ENCODE measurements around the gene KCMF1. TPM values are rescaled to one million over a fixed set of nuclear protein-coding genes. Genes with fewer than 3 reads are reported as not detected.

Gene KCMF1
- total and polyA plus RNA-seq, 4 donors = 10.5 to 45.4 (median 23.1) TPM

DNA sequence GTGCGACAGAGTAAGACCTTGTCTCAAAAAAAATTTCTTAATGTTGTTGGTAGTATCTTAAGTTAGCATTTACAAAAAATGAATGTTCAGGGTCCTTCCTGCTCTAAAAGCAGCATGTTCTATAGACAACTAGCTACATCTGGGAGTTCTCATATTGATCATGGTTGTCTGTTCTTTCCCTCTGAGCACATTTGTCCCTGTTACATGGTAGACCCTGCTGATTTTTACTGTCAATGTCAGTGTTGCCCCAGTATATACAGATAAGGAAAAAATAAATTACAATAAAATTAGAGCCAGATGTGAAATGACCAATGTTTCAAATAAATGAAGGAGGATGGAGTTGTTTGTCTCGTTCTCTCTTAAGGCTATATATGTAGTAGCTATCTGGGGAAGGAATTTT is 63.2 kb downstream of the KCMF1 start:
- Histone ChIP-seq H3K4me3 (ENCODE audit: low read depth in 1 of 3, low read length in 3 of 3) (no peak overlapping the region), H3K27me3 (ENCODE audit: control insufficient read depth in 4 of 4, insufficient read depth in 4 of 4, low read length in 3 of 4) (no peaks in the 10 kb centered on the region), H3K36me3 (ENCODE audit: control insufficient read depth in 4 of 4, insufficient read depth in 3 of 4, low read depth in 1 of 4, low read length in 3 of 4) (peaks cover 14 to 22% (median 18%) of the 10 kb centered on the region in 4 donors), H3K27ac (ENCODE audit: low read depth in 1 of 2, low read length in 2 of 2) (no peak overlapping the region), H3K9me3 (ENCODE audit: control insufficient read depth in 4 of 4, low read length in 3 of 4) (no peaks in the 10 kb centered on the region), H3K4me1 (ENCODE audit: control insufficient read depth in 4 of 4, insufficient read depth in 4 of 4, low read length in 3 of 4) (peaks cover 0 to 6% (median 3%) of the 10 kb centered on the region in 4 donors), H3K9ac (ENCODE audit: low read depth in 1 of 2, low read length in 2 of 2) (no peak overlapping the region)
- whole genome bisulfite sequencing = 95% methylated on average over 2 of the region's 2 CpGs
- TF ChIP-seq FOXA1 (IDR thresholded peaks at IDR 0.05) (no peak), NR2F2 (IDR thresholded peaks at IDR 0.05) (no peak), RXRA (IDR thresholded peaks at IDR 0.05) (no peak), TAF1 (conservative IDR thresholded peaks at IDR 0.05) (no peak), SP1 (IDR thresholded peaks at IDR 0.05) (no peak), HNF4A (conservative IDR thresholded peaks at IDR 0.05) (no peak), FOXA2 (IDR thresholded peaks at IDR 0.05) (no peak)
- TF ChIP-seq, protein P1, sequence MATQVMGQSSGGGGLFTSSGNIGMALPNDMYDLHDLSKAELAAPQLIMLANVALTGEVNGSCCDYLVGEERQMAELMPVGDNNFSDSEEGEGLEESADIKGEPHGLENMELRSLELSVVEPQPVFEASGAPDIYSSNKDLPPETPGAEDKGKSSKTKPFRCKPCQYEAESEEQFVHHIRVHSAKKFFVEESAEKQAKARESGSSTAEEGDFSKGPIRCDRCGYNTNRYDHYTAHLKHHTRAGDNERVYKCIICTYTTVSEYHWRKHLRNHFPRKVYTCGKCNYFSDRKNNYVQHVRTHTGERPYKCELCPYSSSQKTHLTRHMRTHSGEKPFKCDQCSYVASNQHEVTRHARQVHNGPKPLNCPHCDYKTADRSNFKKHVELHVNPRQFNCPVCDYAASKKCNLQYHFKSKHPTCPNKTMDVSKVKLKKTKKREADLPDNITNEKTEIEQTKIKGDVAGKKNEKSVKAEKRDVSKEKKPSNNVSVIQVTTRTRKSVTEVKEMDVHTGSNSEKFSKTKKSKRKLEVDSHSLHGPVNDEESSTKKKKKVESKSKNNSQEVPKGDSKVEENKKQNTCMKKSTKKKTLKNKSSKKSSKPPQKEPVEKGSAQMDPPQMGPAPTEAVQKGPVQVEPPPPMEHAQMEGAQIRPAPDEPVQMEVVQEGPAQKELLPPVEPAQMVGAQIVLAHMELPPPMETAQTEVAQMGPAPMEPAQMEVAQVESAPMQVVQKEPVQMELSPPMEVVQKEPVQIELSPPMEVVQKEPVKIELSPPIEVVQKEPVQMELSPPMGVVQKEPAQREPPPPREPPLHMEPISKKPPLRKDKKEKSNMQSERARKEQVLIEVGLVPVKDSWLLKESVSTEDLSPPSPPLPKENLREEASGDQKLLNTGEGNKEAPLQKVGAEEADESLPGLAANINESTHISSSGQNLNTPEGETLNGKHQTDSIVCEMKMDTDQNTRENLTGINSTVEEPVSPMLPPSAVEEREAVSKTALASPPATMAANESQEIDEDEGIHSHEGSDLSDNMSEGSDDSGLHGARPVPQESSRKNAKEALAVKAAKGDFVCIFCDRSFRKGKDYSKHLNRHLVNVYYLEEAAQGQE (IDR thresholded peaks at IDR 0.05) = no peak
- DNase-seq (ENCODE audit: low spot score) = no peak

DNA sequence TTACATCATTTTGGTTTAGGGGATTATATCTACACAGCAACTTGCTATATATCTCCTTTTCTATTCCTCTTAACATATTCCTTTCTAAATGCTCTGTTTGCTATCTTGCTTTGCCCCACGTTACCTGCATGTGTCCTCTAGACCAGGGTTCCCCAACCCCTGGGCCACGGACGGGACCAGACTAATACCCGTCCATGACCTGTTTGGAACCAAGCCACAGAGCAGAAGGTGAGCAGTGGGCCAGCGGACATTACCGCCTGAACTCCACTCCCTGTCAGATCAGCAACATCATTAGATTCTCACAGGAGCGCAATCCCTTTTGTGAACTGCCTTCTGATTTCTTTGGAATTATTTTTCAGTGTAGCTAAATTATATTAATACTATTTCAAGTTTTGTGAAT is 66.7 kb downstream of the KCMF1 start:
- no peaks in the 10 kb centered on the region for H3K27me3 ChIP-seq (ENCODE audit: control insufficient read depth in 4 of 4, insufficient read depth in 4 of 4, low read length in 3 of 4)
- TF ChIP-seq HNF4A (conservative IDR thresholded peaks at IDR 0.05) = peak in 1 of 2 donors; percentile 54
- peak in 1 of 2 donors; percentile 34 for TF ChIP-seq RXRA (IDR thresholded peaks at IDR 0.05)
- TF ChIP-seq SP1 (IDR thresholded peaks at IDR 0.05) = no peak
- TF ChIP-seq FOXA2 (IDR thresholded peaks at IDR 0.05) = no peak
- no peak overlapping the region for H3K27ac ChIP-seq (ENCODE audit: low read depth in 1 of 2, low read length in 2 of 2)
- H3K4me3 ChIP-seq (ENCODE audit: low read depth in 1 of 3, low read length in 3 of 3) = no peak overlapping the region
- no peak for DNase-seq (ENCODE audit: low spot score)
- H3K9ac ChIP-seq (ENCODE audit: low read depth in 1 of 2, low read length in 2 of 2) = no peak overlapping the region
- H3K36me3 ChIP-seq (ENCODE audit: control insufficient read depth in 4 of 4, insufficient read depth in 3 of 4, low read depth in 1 of 4, low read length in 3 of 4) = peaks cover 13 to 22% (median 15%) of the 10 kb centered on the region in 4 donors
- H3K9me3 ChIP-seq (ENCODE audit: control insufficient read depth in 4 of 4, low read length in 3 of 4) = no peaks in the 10 kb centered on the region
- WGBS = 67% methylated on average over 7 of the region's 7 CpGs
- H3K4me1 ChIP-seq (ENCODE audit: control insufficient read depth in 4 of 4, insufficient read depth in 4 of 4, low read length in 3 of 4) = peaks cover 0 to 6% (median 3%) of the 10 kb centered on the region in 4 donors

DNA sequence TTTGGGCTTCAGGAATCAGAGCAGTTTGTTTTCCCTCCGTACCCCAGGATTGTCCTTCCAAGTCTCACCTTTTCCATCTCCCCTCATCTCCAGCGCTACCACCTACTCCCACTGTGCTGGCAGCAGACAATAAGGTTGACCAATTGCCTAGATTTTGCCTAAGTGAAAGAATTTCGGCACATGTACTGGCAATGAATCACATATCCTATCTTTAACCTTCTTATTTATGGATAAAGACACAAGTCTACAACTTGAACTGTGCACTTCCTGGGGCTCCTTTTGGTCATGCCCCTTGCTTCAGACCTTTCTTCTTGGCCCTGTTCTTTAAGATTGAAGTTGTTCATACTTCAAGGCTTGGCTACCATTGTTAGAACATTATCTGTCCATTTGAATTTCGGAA is 71.4 kb downstream of the KCMF1 start:
- DNase-seq (ENCODE audit: low spot score) = no peak
- H3K27me3 ChIP-seq (ENCODE audit: control insufficient read depth in 4 of 4, insufficient read depth in 4 of 4, low read length in 3 of 4) = no peaks in the 10 kb centered on the region
- H3K4me1 ChIP-seq (ENCODE audit: control insufficient read depth in 4 of 4, insufficient read depth in 4 of 4, low read length in 3 of 4) = peaks cover 0 to under 1% (median under 1%) of the 10 kb centered on the region in 4 donors
- no peak overlapping the region for H3K4me3 ChIP-seq (ENCODE audit: low read depth in 1 of 3, low read length in 3 of 3)
- no peak overlapping the region for H3K27ac ChIP-seq (ENCODE audit: low read depth in 1 of 2, low read length in 2 of 2)
- H3K9me3 ChIP-seq (ENCODE audit: control insufficient read depth in 4 of 4, low read length in 3 of 4) = no peaks in the 10 kb centered on the region
- no peak overlapping the region for H3K9ac ChIP-seq (ENCODE audit: low read depth in 1 of 2, low read length in 2 of 2)
- TF ChIP-seq TAF1 (conservative IDR thresholded peaks at IDR 0.05) = no peak
- TF ChIP-seq FOXA1 (IDR thresholded peaks at IDR 0.05) = no peak
- no peak for TF ChIP-seq YY1 (IDR thresholded peaks at IDR 0.05)
- TF ChIP-seq RXRA (IDR thresholded peaks at IDR 0.05) = no peak
- TF ChIP-seq EGR1 (IDR thresholded peaks at IDR 0.05; ENCODE audit: low read depth in 2 of 2) = no peak
- no peak for TF ChIP-seq GABPA (IDR thresholded peaks at IDR 0.05 in 1 of 2, conservative IDR thresholded peaks at IDR 0.05 in 1 of 2)
- TF ChIP-seq, protein P1 (IDR thresholded peaks at IDR 0.05) = no peak
- TF ChIP-seq HNF4A (conservative IDR thresholded peaks at IDR 0.05) = no peak
- TF ChIP-seq HNF4G (IDR thresholded peaks at IDR 0.05) = no peak
- TF ChIP-seq, protein P2, sequence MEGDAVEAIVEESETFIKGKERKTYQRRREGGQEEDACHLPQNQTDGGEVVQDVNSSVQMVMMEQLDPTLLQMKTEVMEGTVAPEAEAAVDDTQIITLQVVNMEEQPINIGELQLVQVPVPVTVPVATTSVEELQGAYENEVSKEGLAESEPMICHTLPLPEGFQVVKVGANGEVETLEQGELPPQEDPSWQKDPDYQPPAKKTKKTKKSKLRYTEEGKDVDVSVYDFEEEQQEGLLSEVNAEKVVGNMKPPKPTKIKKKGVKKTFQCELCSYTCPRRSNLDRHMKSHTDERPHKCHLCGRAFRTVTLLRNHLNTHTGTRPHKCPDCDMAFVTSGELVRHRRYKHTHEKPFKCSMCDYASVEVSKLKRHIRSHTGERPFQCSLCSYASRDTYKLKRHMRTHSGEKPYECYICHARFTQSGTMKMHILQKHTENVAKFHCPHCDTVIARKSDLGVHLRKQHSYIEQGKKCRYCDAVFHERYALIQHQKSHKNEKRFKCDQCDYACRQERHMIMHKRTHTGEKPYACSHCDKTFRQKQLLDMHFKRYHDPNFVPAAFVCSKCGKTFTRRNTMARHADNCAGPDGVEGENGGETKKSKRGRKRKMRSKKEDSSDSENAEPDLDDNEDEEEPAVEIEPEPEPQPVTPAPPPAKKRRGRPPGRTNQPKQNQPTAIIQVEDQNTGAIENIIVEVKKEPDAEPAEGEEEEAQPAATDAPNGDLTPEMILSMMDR (IDR thresholded peaks at IDR 0.05; ENCODE audit: low read depth, low read length, missing input control) = no peak
- TF ChIP-seq, protein P3, sequence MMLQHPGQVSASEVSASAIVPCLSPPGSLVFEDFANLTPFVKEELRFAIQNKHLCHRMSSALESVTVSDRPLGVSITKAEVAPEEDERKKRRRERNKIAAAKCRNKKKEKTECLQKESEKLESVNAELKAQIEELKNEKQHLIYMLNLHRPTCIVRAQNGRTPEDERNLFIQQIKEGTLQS (IDR thresholded peaks at IDR 0.05) = no peak
- TF ChIP-seq RAD21 (IDR thresholded peaks at IDR 0.05) = no peak
- TF ChIP-seq SP1 (IDR thresholded peaks at IDR 0.05) = no peak
- TF ChIP-seq, protein P4, sequence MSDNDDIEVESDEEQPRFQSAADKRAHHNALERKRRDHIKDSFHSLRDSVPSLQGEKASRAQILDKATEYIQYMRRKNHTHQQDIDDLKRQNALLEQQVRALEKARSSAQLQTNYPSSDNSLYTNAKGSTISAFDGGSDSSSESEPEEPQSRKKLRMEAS (IDR thresholded peaks at IDR 0.05) = no peak
- TF ChIP-seq JUND (IDR thresholded peaks at IDR 0.05) = no peak
- WGBS = 96% methylated on average over 4 of the region's 4 CpGs
- H3K36me3 ChIP-seq (ENCODE audit: control insufficient read depth in 4 of 4, insufficient read depth in 3 of 4, low read depth in 1 of 4, low read length in 3 of 4) = peaks cover 8 to 21% (median 17%) of the 10 kb centered on the region in 4 donors
